Astrocyte (in vitro differentiated cells and primary cell): ENCODE data around the gene COL4A6. TPM values are rescaled to one million over a fixed set of nuclear protein-coding genes. Genes with fewer than 3 reads are reported as not detected.

Experiments used
- DNase-seq: peaks from one replicate; pipeline ENCODE4 v3.0.0-alpha.2; 2010; ENCODE audit warnings: low read depth
- FAIRE-seq: peaks from 2 replicates; lab custom pipeline; 2011; peaks lifted over from hg19 to GRCh38; lab: Jason Lieb, UNC
- H2AFZ ChIP-seq: 2 replicates; pipeline ENCODE4 v1.6.0; 2012; ENCODE audit warnings: low read depth, low read length, inconsistent platforms
- H3K27ac ChIP-seq: 2 replicates; pipeline ENCODE4 v1.5.1; 2011; ENCODE audit warnings: low read depth, low read length, inconsistent platforms
- H3K27me3 ChIP-seq: 2 replicates; pipeline ENCODE4 v1.6.0; 2011; ENCODE audit warnings: low read length, inconsistent platforms; ENCODE audit not compliant: insufficient read depth
- H3K36me3 ChIP-seq: 2 replicates; pipeline ENCODE4 v1.5.1; 2011; ENCODE audit warnings: low read length, inconsistent platforms; ENCODE audit not compliant: insufficient read depth
- H3K4me1 ChIP-seq: 2 replicates; pipeline ENCODE4 v1.5.1; 2011; ENCODE audit warnings: low read length, inconsistent platforms; ENCODE audit not compliant: insufficient read depth
- H3K4me2 ChIP-seq: 2 replicates; pipeline ENCODE4 v1.6.0; 2012; ENCODE audit warnings: low read length, inconsistent platforms
- H3K4me3 ChIP-seq: 2 replicates; pipeline ENCODE4 v1.5.1; 2011; ENCODE audit warnings: low read depth, mild to moderate bottlenecking, low read length, inconsistent platforms; ENCODE audit not compliant: insufficient read depth
- H3K79me2 ChIP-seq: 2 replicates; pipeline ENCODE4 v1.6.0; 2012; ENCODE audit warnings: mild to moderate bottlenecking, low read length, inconsistent platforms; ENCODE audit not compliant: insufficient read depth
- H3K9ac ChIP-seq: 2 replicates; pipeline ENCODE4 v1.6.0; 2012; ENCODE audit warnings: mild to moderate bottlenecking, low read length, inconsistent platforms
- H3K9me3 ChIP-seq: 2 replicates; pipeline ENCODE4 v1.5.1; 2012; ENCODE audit warnings: low read depth, mild to moderate bottlenecking, low read length, inconsistent platforms; ENCODE audit not compliant: insufficient read depth
- H4K20me1 ChIP-seq: 2 replicates; pipeline ENCODE4 v1.6.0; 2012; ENCODE audit warnings: low read length, inconsistent platforms; ENCODE audit not compliant: insufficient read depth
- H3K27ac Mint-ChIP-seq: one replicate; pipeline ENCODE4 v1.8.0; 2021; ENCODE audit warnings: mild to moderate bottlenecking, mixed read lengths; ENCODE audit not compliant: unreplicated experiment
- H3K27me3 Mint-ChIP-seq: one replicate; pipeline ENCODE4 v1.8.0; 2021; ENCODE audit warnings: low read depth, mixed read lengths; ENCODE audit not compliant: unreplicated experiment
- H3K36me3 Mint-ChIP-seq: one replicate; pipeline ENCODE4 v1.8.0; 2021; ENCODE audit warnings: low read depth, mixed read lengths; ENCODE audit not compliant: unreplicated experiment
- H3K4me1 Mint-ChIP-seq: one replicate; pipeline ENCODE4 v1.8.0; 2021; ENCODE audit warnings: low read depth, mixed read lengths; ENCODE audit not compliant: unreplicated experiment
- H3K4me3 Mint-ChIP-seq: one replicate; pipeline ENCODE4 v1.8.0; 2021; ENCODE audit warnings: mild to moderate bottlenecking, moderate library complexity, mixed read lengths; ENCODE audit not compliant: unreplicated experiment
- H3K9me3 Mint-ChIP-seq: one replicate; pipeline ENCODE4 v1.8.0; 2021; ENCODE audit warnings: mild to moderate bottlenecking, mixed read lengths; ENCODE audit not compliant: unreplicated experiment
- EZH2 ChIP-seq: IDR thresholded peaks from 2 replicates; pipeline ENCODE4 v1.6.1; 2012; ENCODE audit warnings: mild to moderate bottlenecking, low read length, inconsistent platforms; ENCODE audit not compliant: insufficient read depth
- total RNA-seq: library from RNA; stranded (reverse); gene quantifications from 2 replicates; pipeline ENCODE4 v1.2.1, GENCODE V29; 2021
- TF ChIP-seq, protein P1 (sequence below): IDR thresholded peaks from 2 replicates; pipeline ENCODE4 v1.5.1; 2011; ENCODE audit warnings: low read depth, mild to moderate bottlenecking, inconsistent platforms, low read length, moderate library complexity; ENCODE audit not compliant: insufficient read depth

The COL4A6 gene
- total RNA-seq, 1 donor from 2014 or later, result 8.1 TPM

DNA sequence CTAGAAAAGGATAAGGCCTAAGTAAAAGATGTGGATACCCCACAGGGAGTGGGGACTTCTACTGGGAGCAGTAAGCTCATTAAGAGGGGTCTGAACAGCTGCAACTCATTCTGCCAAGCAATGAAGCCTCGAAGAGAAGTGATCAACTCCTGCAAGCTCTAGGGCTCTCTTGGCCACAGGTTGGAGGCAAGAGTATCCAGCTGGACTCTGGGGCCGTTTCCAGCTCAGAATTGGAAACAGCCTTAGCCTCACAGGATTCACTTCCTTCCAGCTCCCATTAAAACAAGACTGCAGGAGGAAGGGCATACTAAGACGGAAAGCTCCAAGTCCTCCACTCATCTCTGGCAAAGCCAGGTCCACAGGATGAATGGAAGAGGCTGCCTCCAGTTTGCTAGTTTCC, 220.3 kb downstream of the COL4A6 start:
- Histone ChIP-seq H4K20me1 (no peaks in the 10 kb centered on the region), H2AFZ (no peak overlapping the region), H3K4me1 (no peaks in the 10 kb centered on the region), H3K4me2 (no peak overlapping the region), H3K27me3 (no peaks in the 10 kb centered on the region), H3K27ac (no peak overlapping the region), H3K9ac (no peak overlapping the region), H3K79me2 (no peaks in the 10 kb centered on the region), H3K4me3 (no peak overlapping the region), H3K36me3 (no peaks in the 10 kb centered on the region), H3K9me3 (no peaks in the 10 kb centered on the region)
- Mint-ChIP-seq H3K27me3 (no peaks in the 10 kb centered on the region), H3K27ac (no peak overlapping the region), H3K9me3 (no peaks in the 10 kb centered on the region), H3K36me3 (no peaks in the 10 kb centered on the region), H3K4me3 (no peak overlapping the region), H3K4me1 (peaks cover 8% of the 10 kb centered on the region)
- FAIRE-seq (no peak), DNase-seq (no peak)
- TF ChIP-seq EZH2, result no peak
- TF ChIP-seq, protein P1, sequence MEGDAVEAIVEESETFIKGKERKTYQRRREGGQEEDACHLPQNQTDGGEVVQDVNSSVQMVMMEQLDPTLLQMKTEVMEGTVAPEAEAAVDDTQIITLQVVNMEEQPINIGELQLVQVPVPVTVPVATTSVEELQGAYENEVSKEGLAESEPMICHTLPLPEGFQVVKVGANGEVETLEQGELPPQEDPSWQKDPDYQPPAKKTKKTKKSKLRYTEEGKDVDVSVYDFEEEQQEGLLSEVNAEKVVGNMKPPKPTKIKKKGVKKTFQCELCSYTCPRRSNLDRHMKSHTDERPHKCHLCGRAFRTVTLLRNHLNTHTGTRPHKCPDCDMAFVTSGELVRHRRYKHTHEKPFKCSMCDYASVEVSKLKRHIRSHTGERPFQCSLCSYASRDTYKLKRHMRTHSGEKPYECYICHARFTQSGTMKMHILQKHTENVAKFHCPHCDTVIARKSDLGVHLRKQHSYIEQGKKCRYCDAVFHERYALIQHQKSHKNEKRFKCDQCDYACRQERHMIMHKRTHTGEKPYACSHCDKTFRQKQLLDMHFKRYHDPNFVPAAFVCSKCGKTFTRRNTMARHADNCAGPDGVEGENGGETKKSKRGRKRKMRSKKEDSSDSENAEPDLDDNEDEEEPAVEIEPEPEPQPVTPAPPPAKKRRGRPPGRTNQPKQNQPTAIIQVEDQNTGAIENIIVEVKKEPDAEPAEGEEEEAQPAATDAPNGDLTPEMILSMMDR, result no peak

DNA sequence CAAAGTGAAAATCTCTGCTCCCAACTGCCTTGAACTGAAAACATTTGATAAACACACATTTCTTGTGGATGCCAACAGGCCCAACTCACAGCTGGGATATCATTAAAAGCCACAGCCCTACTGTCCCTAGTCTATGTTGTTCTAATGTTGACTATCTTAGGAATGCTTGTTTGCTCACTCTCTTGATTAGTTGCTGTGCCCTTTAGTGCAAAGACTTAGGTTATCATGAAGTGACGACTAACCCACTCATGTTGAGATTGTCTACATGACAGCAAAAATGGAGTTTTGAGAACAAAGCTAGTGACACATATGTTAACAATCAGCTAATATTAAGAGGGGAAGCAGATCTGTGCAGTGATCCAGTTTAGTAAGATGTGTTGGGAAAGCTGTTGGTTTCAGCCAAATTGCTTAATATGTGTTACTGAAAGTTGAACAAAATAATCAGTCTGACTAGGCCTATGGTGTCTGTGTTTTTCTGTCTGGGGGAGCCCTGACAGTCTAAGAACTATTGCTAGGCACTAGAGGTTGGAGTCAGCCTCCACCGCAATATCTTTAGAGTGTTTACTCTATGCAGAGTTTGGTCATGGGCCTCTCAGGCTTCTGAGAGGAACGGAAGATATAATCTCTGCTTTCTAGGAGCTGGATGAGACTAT, 221.2 kb downstream of the COL4A6 start:
- H3K27ac Mint-ChIP-seq, result no peak overlapping the region

DNA sequence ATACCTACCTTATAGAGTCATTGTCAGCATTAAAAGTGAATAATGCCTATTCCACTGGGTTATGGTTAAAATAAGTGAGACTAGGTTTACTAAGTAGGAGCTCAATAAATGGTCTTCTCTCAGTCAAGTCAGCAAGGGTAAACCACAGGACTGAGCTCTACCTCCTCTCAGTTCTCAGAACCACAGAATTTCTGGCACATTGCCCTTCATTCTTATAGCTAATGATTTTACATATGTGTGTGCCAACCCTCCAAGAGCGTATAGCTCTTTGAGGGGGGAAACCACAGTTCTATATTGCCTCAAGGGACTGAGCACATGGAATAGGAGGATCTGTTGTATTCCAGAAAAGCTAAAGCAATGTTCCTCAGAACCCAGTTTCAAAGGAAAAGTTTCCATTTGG, 221.8 kb downstream of the COL4A6 start:
- FAIRE-seq, result peak; percentile 93
- Histone ChIP-seq H3K9me3 (no peaks in the 10 kb centered on the region), H3K36me3 (no peaks in the 10 kb centered on the region), H2AFZ (no peak overlapping the region), H3K27me3 (no peaks in the 10 kb centered on the region), H4K20me1 (no peaks in the 10 kb centered on the region), H3K9ac (no peak overlapping the region), H3K79me2 (no peaks in the 10 kb centered on the region), H3K4me1 (no peaks in the 10 kb centered on the region), H3K4me2 (no peak overlapping the region), H3K27ac (no peak overlapping the region), H3K4me3 (no peak overlapping the region)
- no peaks in the 10 kb centered on the region for H3K9me3 Mint-ChIP-seq
- H3K27ac Mint-ChIP-seq, result no peak overlapping the region
- DNase-seq, result no peak
- H3K36me3 Mint-ChIP-seq, result no peaks in the 10 kb centered on the region
- TF ChIP-seq, protein P1, result no peak
- no peak for TF ChIP-seq EZH2
- H3K27me3 Mint-ChIP-seq, result no peaks in the 10 kb centered on the region
- H3K4me3 Mint-ChIP-seq, result no peak overlapping the region
- peaks cover 8% of the 10 kb centered on the region for H3K4me1 Mint-ChIP-seq

More for the DNA sequence above, 221.2 kb downstream of the COL4A6 start:
- no peak overlapping the region for H3K4me3 ChIP-seq
- Mint-ChIP-seq H3K27me3 (no peaks in the 10 kb centered on the region), H3K4me1 (peaks cover 8% of the 10 kb centered on the region), H3K4me3 (no peak overlapping the region), H3K36me3 (no peaks in the 10 kb centered on the region), H3K9me3 (no peaks in the 10 kb centered on the region)
- no peaks in the 10 kb centered on the region for H3K36me3 ChIP-seq
- H3K9ac ChIP-seq, result no peak overlapping the region
- H2AFZ ChIP-seq, result no peak overlapping the region
- DNase-seq (no peak), FAIRE-seq (no peak)
- no peak for TF ChIP-seq EZH2
- TF ChIP-seq, protein P1, result no peak
- H4K20me1 ChIP-seq, result no peaks in the 10 kb centered on the region
- H3K9me3 ChIP-seq, result no peaks in the 10 kb centered on the region
- no peaks in the 10 kb centered on the region for H3K4me1 ChIP-seq
- no peak overlapping the region for H3K4me2 ChIP-seq
- H3K79me2 ChIP-seq, result no peaks in the 10 kb centered on the region
- H3K27me3 ChIP-seq, result no peaks in the 10 kb centered on the region
- no peak overlapping the region for H3K27ac ChIP-seq
